ENCODE data around the gene CCDC85C.

The CCDC85C gene

GRCh38 chr14:99569725-99570543 lies 34.1 kb downstream of the CCDC85C start:
- TF ChIP-seq CTCF (IDR thresholded peaks at IDR 0.05), result no peak
- H3K36me3 ChIP-seq, result no peaks in the 10 kb centered on the region
- H3K27ac ChIP-seq, result no peak overlapping the region
- H3K9me3 ChIP-seq, result no peaks in the 10 kb centered on the region
- no peak overlapping the region for H3K4me3 ChIP-seq (ENCODE audit: low read depth in 1 of 2, low read length in 1 of 2)
- peaks cover 15% of the 10 kb centered on the region for H3K27me3 ChIP-seq
- no peaks in the 10 kb centered on the region for H3K4me1 ChIP-seq (ENCODE audit: control insufficient read depth in 1 of 2, insufficient read depth in 1 of 2, low read depth in 1 of 2, low read length in 1 of 2)

GRCh38 chr14:99568567-99569560 lies 35.1 kb downstream of the CCDC85C start:
- Histone ChIP-seq H3K4me1 (ENCODE audit: control insufficient read depth in 1 of 2, insufficient read depth in 1 of 2, low read depth in 1 of 2, low read length in 1 of 2) (no peaks in the 10 kb centered on the region), H3K4me3 (ENCODE audit: low read depth in 1 of 2, low read length in 1 of 2) (no peak overlapping the region)

GRCh38 chr14:99566390-99567354 lies 37.3 kb downstream of the CCDC85C start:
- H3K4me1 ChIP-seq (ENCODE audit: control insufficient read depth in 1 of 2, insufficient read depth in 1 of 2, low read depth in 1 of 2, low read length in 1 of 2), result no peaks in the 10 kb centered on the region
- no peaks in the 10 kb centered on the region for H3K36me3 ChIP-seq
- H3K27me3 ChIP-seq, result peaks cover 15% of the 10 kb centered on the region
- no peak overlapping the region for H3K4me3 ChIP-seq (ENCODE audit: low read depth in 1 of 2, low read length in 1 of 2)
- no peak overlapping the region for H3K27ac ChIP-seq
- no peak for TF ChIP-seq CTCF (IDR thresholded peaks at IDR 0.05)
- no peaks in the 10 kb centered on the region for H3K9me3 ChIP-seq

More at GRCh38 chr14:99568567-99569560, 35.1 kb downstream of the CCDC85C start:
- Histone ChIP-seq H3K27me3 (peaks cover 15% of the 10 kb centered on the region), H3K27ac (no peak overlapping the region), H3K36me3 (no peaks in the 10 kb centered on the region), H3K9me3 (no peaks in the 10 kb centered on the region)
- no peak for TF ChIP-seq CTCF (IDR thresholded peaks at IDR 0.05)

- TF ChIP-seq CTCF (IDR thresholded peaks at IDR 0.05), result no peak
- no peaks in the 10 kb centered on the region for H3K36me3 ChIP-seq
- no peaks in the 10 kb centered on the region for H3K4me1 ChIP-seq (ENCODE audit: control insufficient read depth in 1 of 2, insufficient read depth in 1 of 2, low read depth in 1 of 2, low read length in 1 of 2)
- no peak overlapping the region for H3K4me3 ChIP-seq (ENCODE audit: low read depth in 1 of 2, low read length in 1 of 2)
- H3K27me3 ChIP-seq, result peaks cover 15% of the 10 kb centered on the region
- no peak overlapping the region for H3K27ac ChIP-seq
- H3K9me3 ChIP-seq, result no peaks in the 10 kb centered on the region
These were observed 38.0 kb downstream of the CCDC85C start for GRCh38 chr14:99566009-99566389.

GRCh38 chr14:99565383-99565782 lies 38.6 kb downstream of the CCDC85C start:
- Histone ChIP-seq H3K27me3 (peaks cover 15% of the 10 kb centered on the region), H3K4me3 (ENCODE audit: low read depth in 1 of 2, low read length in 1 of 2) (no peak overlapping the region), H3K9me3 (no peaks in the 10 kb centered on the region), H3K4me1 (ENCODE audit: control insufficient read depth in 1 of 2, insufficient read depth in 1 of 2, low read depth in 1 of 2, low read length in 1 of 2) (no peaks in the 10 kb centered on the region), H3K27ac (no peak overlapping the region), H3K36me3 (no peaks in the 10 kb centered on the region)
- no peak for TF ChIP-seq CTCF (IDR thresholded peaks at IDR 0.05)

All from neutrophil (primary cell).